NCI-H1436 treated with DMSO at 0.1 percent for 48 hours (cell line): ENCODE results near the gene BCKDHB.
A peak's percentile ranks its signal among the peaks of the same experiment; 100 is the strongest.
"Not testable (repeated sequence)": the region's sequence is repeated elsewhere in the genome, so short reads cannot be mapped to it uniquely, and the experiment has no call there.

Experiments
- DNase-seq: peaks from one replicate; lab custom pipeline; 2025; lab: John Stamatoyannopoulos, UW

BCKDHB gene

DNA sequence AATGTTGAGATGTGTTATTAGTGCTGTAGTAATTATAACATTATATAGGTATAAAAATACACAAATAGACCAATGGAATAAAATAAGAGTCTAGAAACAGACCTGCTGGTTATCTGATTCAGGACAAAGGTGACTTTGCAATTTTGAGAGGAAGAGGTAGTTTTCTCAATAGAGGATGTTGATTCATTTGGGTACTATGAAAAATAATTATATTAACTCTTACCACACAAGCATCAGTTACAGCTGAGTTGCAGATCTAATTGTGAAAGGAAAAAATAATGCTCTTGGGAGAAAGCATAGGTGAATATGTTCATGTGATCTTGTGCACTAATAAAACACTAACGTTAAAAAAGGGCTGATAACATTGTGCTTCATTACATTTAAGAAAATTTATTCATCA lies 103.0 kb downstream of the BCKDHB start:
- DNase-seq: no peak

DNA sequence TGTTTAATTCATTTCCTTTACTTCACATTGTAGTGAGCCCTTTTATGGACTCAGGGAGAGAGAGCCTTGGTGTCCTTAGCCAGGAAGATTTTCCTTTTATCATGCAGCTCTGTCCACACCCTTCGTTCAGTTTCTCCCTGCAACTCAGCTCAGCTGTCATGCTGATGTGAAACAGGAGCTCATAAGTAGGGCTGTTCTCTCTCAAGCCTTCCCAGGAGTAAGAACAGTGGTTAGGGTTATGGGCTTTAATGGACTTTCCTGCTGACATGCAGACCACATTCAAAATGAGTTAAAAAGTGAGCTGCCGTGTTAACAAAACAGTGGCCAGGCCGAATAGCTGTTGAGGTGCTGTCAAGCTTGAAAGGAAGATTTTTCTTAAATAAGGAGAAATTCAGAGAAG lies 104.1 kb downstream of the BCKDHB start:
- no peak for DNase-seq

DNA sequence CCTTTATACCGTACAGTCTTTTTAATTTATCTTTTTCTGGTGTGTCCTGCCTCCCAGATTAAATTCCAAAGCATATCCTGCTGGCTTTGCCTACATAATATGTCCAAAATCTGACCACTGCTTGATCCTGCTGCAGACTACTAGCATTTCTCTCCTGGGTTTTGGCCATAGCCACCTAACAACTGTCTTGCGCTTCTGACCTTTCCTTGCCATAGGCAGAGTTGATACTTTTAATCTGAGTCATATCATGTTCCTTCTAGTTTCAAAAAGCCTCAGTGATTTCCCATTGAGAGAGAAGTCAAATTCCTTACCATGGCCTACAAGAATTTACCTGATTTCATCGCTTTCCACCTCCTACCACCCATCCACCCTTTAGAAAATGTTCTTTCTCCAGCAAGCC lies 104.8 kb downstream of the BCKDHB start:
- no peak for DNase-seq

DNA sequence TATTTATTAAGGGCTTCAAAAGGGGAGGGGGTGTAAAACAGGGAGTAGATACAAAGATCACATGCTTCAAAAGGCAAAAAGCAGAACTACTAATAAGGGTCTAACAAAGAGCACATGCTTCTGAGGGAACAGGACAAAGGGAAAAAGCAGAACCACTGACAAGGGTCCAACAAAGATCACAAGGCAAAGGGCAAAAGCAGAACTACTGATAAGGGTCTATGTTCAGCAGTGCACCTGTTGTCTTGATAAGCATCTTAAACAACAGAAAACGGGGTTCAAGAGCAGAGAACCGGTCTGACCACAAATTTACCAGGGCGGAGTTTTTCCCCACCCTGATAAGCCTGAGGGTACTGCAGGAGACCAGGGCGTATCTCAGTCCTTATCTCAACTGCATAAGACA lies 105.4 kb downstream of the BCKDHB start:
- not testable (repeated sequence) for DNase-seq

DNA sequence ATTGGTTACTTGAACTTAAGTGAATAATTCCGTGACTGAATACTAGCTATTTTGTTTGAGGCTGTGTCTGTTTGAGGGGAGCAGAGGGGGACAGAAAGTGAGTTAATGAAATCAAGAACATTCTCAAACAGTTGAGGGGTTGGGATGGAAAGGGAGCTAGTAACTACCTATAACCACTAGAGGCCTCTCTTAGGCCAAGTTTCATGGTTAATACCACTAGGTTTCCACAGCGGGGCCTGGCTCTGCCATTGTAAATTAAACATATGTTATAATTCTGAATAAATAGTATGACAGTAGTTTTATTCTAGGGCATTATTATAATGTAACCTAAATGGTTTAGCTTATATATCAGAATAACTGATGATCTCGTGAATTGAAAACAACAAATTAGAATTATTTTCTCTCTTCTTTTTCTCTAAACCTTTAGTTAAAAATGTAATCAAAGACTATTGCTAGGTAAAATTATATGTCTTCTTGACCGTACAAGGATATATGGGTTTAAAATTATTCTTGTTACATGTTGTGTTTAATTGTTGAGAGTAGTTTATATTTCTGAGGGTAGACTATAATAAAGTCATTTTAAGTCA lies 108.1 kb downstream of the BCKDHB start:
- peak; percentile 13 for DNase-seq

DNA sequence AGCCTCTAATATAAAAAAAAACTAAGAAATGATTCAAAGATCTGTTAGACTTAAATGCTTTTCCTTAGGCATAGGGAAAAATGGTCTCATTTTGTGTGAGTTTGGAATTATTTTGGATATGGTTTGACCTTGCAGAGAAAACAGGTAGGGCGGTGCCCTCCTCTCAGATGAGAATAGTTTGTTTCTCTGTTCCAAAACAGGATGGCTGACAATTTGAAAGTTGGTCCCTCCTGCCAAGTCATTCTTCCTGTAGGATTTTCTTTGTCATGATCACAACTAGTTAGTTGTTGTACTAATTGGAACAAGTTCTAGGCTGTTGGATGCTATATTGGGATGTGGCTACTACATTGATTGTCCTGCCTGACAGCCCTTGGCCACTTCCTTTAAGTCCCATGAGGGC lies 108.6 kb downstream of the BCKDHB start:
- no peak for DNase-seq

DNA sequence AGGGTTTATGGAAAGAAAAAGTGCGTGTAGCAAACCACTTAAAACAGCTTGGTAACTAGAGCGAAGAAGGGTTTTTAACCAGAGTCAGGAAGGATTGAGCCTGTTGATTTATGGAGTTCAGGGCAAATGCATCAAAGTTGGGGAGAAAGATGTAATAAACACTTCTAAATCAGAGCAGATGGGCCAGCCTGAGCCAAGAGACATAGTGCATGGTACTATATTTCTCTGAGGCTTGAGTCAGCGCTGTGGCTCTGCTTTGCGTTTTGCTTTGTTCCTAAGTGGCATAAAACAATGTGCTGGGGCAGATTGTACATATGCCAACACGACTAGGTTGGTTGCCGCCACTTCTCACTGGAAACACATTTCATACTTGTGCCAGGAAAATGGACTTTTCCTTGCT lies 111.3 kb downstream of the BCKDHB start:
- DNase-seq: no peak

DNA sequence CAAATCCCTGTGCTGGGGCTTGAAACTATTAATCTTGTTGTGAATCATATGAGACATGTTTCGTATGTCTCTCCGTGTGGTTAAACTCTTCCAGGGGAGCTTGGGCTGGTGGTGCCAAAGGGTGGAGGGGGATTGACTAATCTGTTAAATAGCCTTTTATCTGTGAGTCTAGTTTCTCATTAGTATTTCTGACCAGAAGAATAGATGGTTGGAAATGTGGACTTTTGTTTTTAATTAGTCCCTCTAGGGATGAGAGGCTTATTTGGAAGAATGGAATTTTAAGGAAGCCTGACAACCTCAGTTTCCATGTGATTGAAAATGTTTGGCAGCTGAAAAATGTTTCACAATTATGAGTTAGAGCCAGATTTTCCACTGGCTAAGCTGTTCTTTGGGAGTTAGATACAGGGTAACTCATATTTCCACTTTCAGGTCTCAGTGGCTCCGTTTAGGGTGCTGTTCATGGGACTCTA lies 117.3 kb downstream of the BCKDHB start:
- DNase-seq: no peak

DNA sequence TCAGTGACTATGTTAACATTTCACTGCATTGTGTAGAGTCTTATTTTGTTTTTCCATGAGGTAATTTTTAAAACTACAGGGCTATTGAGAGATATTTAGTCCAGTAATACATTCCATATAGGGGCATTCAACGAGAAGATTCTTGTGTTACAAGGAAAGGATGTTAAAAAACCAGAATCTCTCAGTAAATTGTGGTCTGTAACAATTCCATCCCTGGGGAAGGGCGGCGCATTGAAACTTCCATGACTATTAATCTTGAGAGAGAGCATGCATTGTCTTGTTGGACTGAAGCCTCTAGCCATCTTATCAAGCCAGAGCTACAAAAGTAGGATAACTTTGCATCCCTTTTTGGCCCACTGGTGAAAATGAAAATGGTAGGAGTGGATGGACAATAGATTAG lies 119.7 kb downstream of the BCKDHB start:
- DNase-seq: no peak

DNA sequence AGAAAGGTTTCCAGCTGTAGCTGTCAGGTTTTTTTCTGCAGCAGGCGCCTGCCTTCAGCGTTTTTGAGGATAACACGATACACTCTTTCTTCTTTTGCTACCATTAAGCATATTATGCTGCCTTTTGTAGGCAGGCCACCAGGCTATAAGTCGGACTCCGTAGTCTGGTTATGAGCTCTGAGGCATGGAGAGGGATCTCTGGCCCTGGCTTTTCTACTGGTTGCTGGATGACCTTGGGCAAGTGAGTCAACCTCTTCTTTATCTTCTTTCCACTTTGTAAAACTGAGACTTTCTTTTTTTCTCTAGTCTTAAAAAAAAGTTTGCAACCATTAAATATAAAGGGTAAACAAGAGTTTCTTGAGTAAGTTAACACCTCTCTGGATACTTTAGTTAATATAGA lies 120.2 kb downstream of the BCKDHB start:
- DNase-seq: no peak

DNA sequence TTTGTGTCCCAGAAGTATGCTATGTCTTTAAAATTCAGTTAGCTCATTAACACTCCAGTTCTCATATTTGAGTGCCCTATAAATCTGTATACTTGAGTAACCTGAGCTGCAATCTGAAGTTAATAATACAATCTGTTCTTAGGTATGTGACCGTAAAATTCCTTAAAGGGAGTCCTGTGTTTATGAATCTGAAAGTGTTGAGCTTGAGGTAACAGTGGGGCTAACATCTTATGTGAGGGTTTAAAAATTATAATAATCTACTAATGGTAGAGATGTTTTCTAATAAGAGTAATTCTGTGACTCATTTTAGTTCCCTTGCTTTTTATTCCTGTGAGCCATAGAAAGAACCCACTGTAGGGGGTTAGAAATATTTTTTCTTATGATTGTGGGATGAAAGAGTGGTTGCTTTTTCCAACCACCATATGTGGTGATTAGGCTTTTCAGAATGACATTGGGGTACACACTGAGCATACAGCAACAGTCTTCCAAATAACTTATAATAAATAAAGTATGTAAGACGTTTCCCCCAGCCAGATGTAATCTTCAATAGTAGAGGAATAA lies 121.2 kb downstream of the BCKDHB start:
- no peak for DNase-seq

DNA sequence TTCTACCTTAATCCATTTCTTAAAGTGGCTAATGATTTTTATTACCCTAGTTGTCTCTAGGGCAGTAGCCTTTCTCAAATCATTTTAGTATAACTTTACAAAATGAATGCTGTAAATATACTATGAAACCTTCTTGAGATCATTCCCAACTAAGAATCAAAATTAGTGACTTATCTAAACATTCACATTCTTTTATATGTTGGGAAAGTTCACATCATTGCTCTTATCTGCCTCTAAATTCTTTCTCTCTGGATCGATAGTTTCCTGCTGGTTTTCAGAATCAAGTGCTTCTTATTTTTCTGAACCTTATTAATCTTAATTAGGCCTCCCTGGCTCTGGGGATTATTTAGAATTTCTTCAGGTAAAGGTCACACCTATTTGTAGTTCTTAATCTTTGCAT lies 126.8 kb downstream of the BCKDHB start:
- DNase-seq: no peak

DNA sequence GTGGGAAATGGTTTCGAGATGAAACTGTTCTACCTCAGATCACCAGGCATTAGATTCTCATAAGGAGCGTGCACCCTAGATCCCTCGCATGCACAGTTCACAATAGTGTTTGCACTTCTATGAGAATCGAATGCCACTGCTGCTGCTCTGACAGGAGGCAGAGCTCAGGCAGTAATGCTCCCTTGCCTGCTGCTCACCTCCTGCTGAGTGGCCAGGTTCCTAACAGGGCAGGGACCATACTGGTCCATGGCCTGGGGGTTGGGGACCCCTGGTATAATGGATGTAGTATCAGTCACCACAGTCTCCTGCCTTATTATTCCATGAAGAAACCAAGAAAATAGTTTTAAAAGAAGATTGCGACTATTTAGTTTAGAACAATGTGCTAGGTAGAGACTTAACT lies 127.5 kb downstream of the BCKDHB start:
- no peak for DNase-seq

DNA sequence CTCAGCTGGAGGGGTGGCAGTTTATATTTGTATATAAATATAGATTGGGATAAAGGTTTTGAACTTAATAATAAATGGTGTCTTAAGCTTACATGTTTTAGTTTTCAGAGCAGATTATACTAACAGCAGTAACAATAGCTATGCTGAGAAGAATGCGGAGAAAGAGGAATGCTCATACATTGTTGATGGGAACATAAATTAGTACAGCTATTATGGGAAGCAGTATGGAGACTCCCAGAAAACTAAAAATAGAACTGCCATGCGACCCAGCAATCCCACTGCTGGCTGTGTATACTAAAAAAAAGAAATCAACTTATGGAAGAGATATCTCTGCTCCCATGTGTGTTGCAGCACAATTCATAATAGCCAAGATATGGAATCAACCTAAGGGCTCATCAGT lies 127.9 kb downstream of the BCKDHB start:
- no peak for DNase-seq

DNA sequence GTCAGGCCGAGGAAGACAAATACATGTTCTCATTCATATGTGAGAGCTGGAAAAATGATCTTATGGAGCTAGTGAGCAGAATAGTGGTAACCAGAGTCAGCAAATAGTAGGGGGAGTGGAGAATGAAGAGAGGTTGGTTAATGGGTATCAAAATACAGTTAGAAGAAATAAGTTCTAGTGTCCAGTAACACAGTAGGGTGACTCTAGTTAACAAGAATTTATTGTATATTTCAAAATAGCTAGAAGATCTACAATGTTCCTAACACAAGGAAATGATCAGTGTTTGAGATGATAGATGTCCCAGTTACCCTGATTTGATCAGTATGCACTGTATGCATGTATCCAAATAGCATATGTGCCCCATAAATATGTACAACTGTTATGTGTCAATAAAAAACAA lies 128.4 kb downstream of the BCKDHB start:
- DNase-seq: no peak

DNA sequence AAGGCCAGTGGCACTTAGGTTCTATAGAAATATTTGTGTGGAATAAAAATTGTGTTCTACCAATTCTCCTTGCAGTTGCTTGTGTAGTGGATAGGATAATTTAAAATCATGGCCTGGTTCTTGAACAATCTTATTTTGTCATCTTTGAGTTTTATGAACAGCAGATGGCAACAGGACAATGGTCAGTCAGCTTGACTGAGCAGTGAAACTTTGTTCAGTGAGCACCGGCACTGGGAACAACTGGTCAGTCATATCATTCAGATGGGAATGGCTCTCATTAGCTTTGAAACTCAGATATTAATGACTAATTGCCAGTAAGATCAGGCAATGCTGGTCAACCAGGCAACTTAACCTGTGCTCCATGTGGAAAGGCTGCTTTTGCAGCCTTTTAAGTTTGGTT lies 129.2 kb downstream of the BCKDHB start:
- DNase-seq: no peak

DNA sequence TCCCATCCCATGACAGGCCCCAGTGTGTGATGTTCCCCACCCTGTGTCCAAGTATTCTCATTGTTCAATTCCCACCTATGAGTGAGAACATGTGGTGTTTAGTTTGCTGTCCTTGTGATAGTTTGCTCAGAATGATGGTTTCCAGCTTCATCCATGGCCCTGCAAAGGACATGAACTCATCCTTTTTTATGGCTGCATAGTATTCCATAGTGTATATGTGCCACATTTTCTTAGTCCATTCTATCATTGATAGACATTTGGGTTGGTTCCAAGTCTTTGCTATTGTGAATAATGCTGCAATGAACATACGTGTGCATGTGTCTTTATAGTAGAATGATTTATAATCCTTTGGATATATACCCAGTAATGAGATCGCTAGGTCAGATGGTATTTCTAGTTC lies 132.3 kb downstream of the BCKDHB start:
- DNase-seq: not testable (repeated sequence)

DNA sequence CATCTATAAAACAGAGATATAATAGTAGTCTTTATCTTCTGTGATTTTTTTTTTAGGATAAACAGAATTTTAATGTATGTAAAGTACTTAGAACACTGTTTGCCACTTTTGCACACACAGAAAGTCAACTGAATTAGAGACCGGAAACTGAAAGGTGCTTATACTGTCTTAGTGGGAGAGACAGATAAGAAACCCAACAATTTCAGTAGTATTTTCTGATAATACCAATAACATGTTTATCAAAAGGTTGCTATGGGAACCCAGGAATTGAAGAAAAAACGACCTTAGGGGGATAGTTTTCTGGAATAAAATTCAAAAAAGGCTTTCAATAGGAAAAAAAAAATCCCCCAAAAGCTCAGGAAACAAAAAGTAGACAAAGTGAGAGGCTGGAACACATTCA lies 138.6 kb downstream of the BCKDHB start:
- no peak for DNase-seq

DNA sequence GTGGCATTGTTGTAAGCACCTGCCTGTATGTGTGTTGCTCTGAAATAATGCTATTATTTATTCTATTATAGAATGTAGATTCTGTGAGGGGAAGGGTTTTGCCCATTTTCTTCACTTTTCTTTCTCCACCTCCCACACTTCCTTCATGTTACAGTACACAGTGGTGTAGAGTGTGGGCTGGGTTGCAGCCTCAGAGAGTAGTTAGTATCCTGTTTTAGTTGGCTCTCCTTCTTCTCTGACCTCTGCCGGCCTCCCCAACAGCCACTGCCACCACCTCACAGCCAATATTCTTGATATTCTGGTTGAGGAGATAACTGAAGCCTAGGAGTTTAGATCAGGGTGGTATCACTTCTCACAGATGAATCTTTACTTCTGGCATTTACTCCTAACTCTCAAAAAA lies 143.4 kb downstream of the BCKDHB start:
- DNase-seq: no peak

DNA sequence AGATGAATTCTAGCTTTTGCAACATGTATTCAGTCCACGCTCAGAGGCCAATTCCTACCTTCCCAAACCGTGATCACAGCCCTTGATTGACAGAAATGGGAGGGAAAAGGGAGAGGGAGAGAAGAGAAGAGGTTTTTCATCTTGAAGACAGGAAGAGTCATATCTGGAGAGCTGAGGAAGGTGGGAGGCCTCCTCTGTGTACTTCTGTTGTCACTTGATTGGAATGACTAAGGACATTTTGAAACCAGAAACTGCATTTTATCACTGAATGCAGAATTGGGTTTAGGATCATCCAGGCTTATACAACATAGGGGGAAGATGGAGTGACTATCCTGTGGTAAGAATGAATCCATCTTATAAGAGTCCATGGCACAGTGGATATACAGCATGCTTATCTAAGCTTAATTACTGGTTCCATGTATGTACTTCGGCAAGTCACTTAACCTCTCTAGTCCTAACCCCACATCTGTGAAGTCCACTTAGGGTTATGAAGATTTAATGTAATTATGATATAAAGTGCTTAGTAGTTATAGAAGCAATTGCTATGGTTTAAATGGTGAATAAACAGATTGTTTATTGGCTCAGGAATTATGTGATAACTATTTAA lies 144.0 kb downstream of the BCKDHB start:
- no peak for DNase-seq

DNA sequence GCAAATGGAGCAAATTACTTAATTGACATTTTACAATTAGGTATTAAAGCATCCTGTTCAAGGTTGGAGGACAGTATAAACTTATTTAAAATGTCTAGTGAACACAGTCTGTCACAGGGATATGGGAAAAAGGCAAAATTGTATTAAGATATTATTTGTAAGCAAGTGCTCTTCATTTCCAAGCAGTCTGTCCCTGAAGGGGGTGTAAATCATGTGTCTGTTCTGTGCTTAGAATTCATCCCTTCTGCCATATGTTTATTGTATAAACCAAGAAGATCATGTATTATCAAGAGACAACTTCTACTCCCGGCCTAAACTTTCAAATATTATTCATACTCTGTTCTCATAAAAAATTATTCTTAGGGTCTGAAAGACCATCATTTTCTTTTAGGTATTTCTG lies 144.8 kb downstream of the BCKDHB start:
- DNase-seq: no peak

DNA sequence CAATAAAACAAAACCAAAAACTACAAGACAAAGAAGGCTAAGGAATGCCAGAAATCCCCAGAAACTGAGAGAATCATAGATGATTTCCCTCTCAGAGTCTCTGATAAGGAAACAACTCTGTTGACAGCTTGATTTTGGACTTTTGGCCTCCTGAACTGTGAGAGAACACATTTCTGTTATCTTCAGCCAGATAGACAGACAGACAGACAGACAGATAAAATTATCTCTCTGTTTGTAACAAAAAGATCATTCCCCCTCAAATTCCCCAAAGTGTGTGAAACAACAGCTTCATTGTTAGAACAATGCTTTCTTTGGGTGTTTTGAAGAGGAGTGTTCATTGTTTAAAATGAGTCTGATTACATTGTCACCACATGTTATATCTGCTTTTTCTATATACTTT lies 148.2 kb downstream of the BCKDHB start:
- DNase-seq: no peak

DNA sequence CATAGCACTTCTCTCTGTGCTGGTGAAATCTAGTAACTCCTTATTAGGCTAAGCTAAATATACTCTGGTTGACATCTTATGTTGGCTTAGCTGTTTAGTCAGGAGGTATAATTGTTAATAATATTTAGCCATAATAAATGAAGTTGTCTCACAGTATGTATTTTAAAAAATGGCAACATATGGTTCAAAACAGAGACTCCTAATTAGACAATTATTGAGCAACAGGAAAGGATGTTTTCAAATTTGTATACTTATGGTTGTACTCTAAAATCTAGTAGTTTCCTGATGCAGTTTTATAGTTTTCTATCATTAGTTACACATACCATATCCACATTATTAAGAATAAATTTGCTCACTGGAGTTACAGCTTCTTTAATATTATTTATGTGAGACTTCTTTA lies 150.2 kb downstream of the BCKDHB start:
- no peak for DNase-seq

DNA sequence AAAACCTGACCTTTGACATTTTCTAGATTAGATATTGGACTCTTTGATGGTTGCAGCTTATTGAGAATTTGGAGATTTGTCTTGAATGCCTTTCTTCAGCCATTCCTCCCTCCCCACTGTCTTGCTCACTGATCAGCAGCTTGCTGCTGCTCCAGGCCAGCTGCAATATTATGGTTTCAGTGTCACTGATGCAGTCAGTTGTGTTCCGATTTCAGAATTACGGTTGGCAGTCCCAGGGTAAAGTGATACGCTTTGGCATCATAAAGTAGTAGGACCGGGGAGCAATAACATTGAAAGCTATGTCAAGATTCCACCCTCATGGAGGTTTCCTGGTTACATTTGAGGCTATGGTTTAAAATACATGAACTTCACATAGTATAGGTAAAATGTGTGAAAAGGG lies 152.6 kb downstream of the BCKDHB start:
- DNase-seq: no peak
